Stimulated activated naive CD8-positive, alpha-beta T cell treated with anti-CD3 and anti-CD28 coated beads, Interleukin-15, Interleukin-2, amounts not matched to agents 100 ng/mL and 50 ng/mL, for 24 hours (primary cell): Measurements from ENCODE around the gene DHRSX.

Source experiments
- H3K27ac Mint-ChIP-seq: one replicate; pipeline ENCODE4 v1.8.0; 2021; ENCODE audit warnings: mild to moderate bottlenecking, mixed read lengths
- H3K27me3 Mint-ChIP-seq: one replicate; pipeline ENCODE4 v1.8.0; 2021; ENCODE audit warnings: mixed read lengths
- H3K36me3 Mint-ChIP-seq: one replicate; pipeline ENCODE4 v1.8.0; 2021; ENCODE audit warnings: low read depth, mixed read lengths
- H3K4me1 Mint-ChIP-seq: one replicate; pipeline ENCODE4 v1.8.0; 2021; ENCODE audit warnings: low read depth, mixed read lengths
- H3K4me3 Mint-ChIP-seq: one replicate; pipeline ENCODE4 v1.8.0; 2021; ENCODE audit warnings: mild to moderate bottlenecking, mixed read lengths
- H3K9me3 Mint-ChIP-seq: one replicate; pipeline ENCODE4 v1.8.0; 2021; ENCODE audit warnings: mixed read lengths

DHRSX gene

DNA sequence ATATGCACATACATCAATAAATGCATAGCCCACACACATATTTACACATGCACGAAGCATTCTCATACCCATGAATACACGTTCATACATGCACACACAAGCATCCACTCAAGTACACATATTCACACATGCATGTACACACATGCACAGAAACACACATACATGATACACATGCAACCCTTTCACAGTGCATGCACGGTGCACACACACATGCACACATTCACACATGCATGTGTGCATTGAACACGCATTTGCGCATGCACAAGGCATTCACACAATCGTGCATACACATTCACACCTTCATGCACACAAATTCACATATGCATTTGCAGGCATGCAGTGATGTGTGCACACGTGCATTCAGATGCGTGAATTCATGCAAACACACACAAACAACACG is 324.5 kb downstream of the DHRSX start:
- Mint-ChIP-seq H3K27ac (no peak overlapping the region), H3K4me1 (no peaks in the 10 kb centered on the region), H3K4me3 (no peak overlapping the region), H3K9me3 (peaks cover 23% of the 10 kb centered on the region), H3K27me3 (no peaks in the 10 kb centered on the region), H3K36me3 (peaks cover 5% of the 10 kb centered on the region)

DNA sequence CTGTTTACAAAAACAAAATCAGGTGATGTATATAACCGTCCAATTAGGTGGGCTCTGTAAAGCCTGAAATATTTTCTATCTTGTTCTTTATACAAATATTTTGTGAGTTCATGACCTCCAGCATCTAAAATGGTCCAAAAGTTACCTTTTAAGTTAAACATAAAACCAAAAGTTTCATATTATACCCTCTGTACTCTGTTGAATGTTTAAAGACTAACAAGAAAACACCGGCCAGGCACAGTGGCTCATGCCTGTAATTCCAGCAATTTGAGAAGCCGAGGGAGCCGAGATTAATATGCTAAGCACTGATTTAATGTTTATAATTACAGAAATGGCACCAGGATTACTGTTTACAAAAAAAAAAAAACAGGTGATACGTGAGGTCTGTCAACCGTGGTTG is 328.4 kb downstream of the DHRSX start:
- peaks cover 37% of the 10 kb centered on the region for H3K9me3 Mint-ChIP-seq
- peaks cover 5% of the 10 kb centered on the region for H3K36me3 Mint-ChIP-seq
- H3K27ac Mint-ChIP-seq, result no peak overlapping the region
- no peak overlapping the region for H3K4me3 Mint-ChIP-seq
- no peaks in the 10 kb centered on the region for H3K4me1 Mint-ChIP-seq
- H3K27me3 Mint-ChIP-seq, result no peaks in the 10 kb centered on the region
